Stimulated activated CD8-positive, alpha-beta memory T cell treated with anti-CD3 and anti-CD28 coated beads, Interleukin-15, amount 100 ng/mL, for 4 hours (primary cell): ENCODE measurements around the gene SP3.

Experiments used
- DNase-seq, 2 donors: peaks; one replicate each; pipeline ENCODE4 v3.0.0-alpha.2; 2020; ENCODE audit warnings: low read depth in 2 of 2

The SP3 gene

GRCh38 chr2:173997269-173997668 lies 32.1 kb upstream of the SP3 start:
- no peak for DNase-seq

- DNase-seq, result no peak
Measured at GRCh38 chr2:173996766-173997165, 31.6 kb upstream of the SP3 start.

GRCh38 chr2:173993459-173993858 lies 28.3 kb upstream of the SP3 start:
- DNase-seq, result no peak

GRCh38 chr2:173991856-173992588 lies 26.8 kb upstream of the SP3 start:
- DNase-seq, result no peak

- DNase-seq, result no peak
Measured at GRCh38 chr2:173990970-173991819, 26.0 kb upstream of the SP3 start.

GRCh38 chr2:173990245-173990644 lies 25.1 kb upstream of the SP3 start:
- DNase-seq, result no peak

GRCh38 chr2:173989884-173990215 lies 24.7 kb upstream of the SP3 start:
- DNase-seq, result no peak

GRCh38 chr2:173989160-173989883 lies 24.1 kb upstream of the SP3 start:
- DNase-seq, result no peak

GRCh38 chr2:173986805-173987204 lies 21.6 kb upstream of the SP3 start:
- no peak for DNase-seq

GRCh38 chr2:173985605-173985992 lies 20.4 kb upstream of the SP3 start:
- no peak for DNase-seq

GRCh38 chr2:173984866-173985604 lies 19.9 kb upstream of the SP3 start:
- no peak for DNase-seq

GRCh38 chr2:173983391-173983871 lies 18.3 kb upstream of the SP3 start:
- no peak for DNase-seq

GRCh38 chr2:173982918-173983317 lies 17.7 kb upstream of the SP3 start:
- DNase-seq, result no peak

GRCh38 chr2:173982182-173982714 lies 17.1 kb upstream of the SP3 start:
- no peak for DNase-seq

- DNase-seq, result no peak
Measured at GRCh38 chr2:173981520-173981919, 16.3 kb upstream of the SP3 start.

GRCh38 chr2:173979751-173980351 lies 14.7 kb upstream of the SP3 start:
- DNase-seq, result no peak

GRCh38 chr2:173978447-173978846 lies 13.3 kb upstream of the SP3 start:
- DNase-seq, result no peak

GRCh38 chr2:173972636-173973035 lies 7.5 kb upstream of the SP3 start:
- no peak for DNase-seq

- DNase-seq, result no peak
Measured at GRCh38 chr2:173972165-173972564, 7.0 kb upstream of the SP3 start.

GRCh38 chr2:173970516-173970924 lies 5.3 kb upstream of the SP3 start:
- no peak for DNase-seq

GRCh38 chr2:173969886-173970285 lies 4.7 kb upstream of the SP3 start:
- no peak for DNase-seq
